HL-60 (cell line): ENCODE results near the gene HBZ.
A peak's percentile ranks its signal among the peaks of the same experiment; 100 is the strongest.

Experiments
- CTCF ChIP-seq: IDR thresholded peaks from one replicate; pipeline ENCODE4 v1.5.1; 2011; ENCODE audit warnings: low read length, control low read depth, inconsistent platforms; ENCODE audit not compliant: insufficient read depth
- POLR2AphosphoS5 ChIP-seq: IDR thresholded peaks from 2 replicates; pipeline ENCODE4 v1.6.1; 2012; ENCODE audit warnings: low read depth

DNA sequence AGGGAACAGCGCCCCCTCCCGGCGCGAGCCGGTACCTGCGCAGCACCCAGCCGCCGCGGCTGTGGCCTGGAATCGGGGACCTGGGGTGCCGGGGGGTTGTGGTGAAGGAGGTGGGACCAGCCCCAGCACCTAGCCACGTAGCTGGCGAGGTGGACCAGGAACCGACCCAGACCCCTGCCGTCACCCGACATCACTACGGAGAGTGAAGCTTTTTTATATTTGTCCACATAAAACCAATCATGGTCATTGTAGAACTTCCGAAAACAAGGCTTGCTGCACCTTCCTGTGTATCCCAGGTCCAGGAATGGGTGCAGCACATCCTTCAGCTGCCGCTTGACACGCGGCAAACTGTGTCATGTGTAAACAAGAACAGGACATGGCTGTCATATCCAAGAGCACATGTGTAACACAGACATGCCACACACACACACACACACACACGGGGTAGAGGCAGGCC, 29.1 kb downstream of the HBZ start:
- TF ChIP-seq CTCF (peak; percentile 71), POLR2AphosphoS5 (peak; percentile 29; the same call in 1 of the 2 replicates)
